NCI-H748 treated with DMSO at 0.1 percent for 48 hours (cell line): ENCODE measurements around the gene LPIN3.

ENCODE experiments used
- DNase-seq: peaks from one replicate; lab custom pipeline; 2025; lab: John Stamatoyannopoulos, UW

The LPIN3 gene

DNA sequence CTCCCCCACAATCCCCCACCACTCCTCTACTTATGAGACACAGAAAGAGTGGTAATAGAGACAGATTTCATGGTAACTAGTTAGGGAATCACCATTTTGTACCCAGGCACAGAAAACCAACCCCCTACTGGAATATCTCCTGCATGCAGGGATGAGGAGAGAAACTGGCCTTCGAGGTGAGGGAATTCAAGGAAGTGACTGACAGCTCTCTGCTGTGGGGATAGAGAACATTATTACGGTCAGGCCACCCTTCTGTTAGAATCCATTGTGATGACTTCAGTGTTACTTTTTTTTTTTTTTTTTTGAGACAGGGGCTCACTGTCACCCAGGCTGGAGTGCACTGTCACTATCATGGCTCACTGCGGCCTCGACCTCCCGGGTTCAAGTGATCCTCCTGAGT is 13.4 kb upstream of the LPIN3 start:
- DNase-seq, result no peak

GRCh38 chr20:41329435-41330342 is 10.9 kb upstream of the LPIN3 start:
- no peak for DNase-seq

DNA sequence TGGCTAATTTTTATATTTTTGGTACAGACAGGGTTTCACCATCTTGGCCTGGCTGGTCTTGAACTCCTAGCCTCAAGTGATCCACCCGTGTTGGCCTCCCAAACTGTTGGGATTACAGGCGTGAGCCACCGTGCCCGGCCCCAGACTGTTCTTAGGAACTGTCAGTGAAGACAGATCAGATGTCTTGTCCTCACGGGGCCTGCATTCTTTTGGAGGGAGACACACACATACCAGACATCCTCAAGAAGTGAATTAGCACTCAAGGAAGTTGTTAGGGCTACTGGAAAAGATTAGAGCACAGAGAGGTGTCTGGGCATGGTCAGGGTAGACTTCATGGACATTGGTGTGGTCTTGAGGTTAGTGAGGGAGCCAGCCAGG is 10.3 kb upstream of the LPIN3 start:
- DNase-seq, result no peak

DNA sequence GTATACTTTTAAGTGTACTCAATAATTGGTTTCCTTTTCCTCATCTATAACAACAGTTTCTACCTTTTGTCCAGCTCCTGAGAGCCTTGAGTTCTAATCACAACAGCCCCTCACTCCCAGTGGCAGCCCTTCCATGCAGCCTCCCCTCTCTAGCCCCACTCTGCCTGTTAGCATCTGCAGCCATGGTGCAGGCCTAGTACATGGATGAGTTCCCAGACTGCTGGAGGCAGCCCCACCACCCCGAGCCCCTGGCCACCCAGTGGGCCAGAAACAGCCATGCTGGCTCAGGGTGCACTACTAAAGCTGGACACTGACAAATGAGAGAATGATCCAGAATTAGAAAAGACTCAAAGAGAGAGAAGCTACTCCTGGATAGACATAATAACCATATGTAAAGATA is 9.7 kb upstream of the LPIN3 start:
- no peak for DNase-seq

- no peak for DNase-seq
Measured at GRCh38 chr20:41331731-41332130, 8.9 kb upstream of the LPIN3 start.

GRCh38 chr20:41334036-41334435 is 6.6 kb upstream of the LPIN3 start:
- no peak for DNase-seq

DNA sequence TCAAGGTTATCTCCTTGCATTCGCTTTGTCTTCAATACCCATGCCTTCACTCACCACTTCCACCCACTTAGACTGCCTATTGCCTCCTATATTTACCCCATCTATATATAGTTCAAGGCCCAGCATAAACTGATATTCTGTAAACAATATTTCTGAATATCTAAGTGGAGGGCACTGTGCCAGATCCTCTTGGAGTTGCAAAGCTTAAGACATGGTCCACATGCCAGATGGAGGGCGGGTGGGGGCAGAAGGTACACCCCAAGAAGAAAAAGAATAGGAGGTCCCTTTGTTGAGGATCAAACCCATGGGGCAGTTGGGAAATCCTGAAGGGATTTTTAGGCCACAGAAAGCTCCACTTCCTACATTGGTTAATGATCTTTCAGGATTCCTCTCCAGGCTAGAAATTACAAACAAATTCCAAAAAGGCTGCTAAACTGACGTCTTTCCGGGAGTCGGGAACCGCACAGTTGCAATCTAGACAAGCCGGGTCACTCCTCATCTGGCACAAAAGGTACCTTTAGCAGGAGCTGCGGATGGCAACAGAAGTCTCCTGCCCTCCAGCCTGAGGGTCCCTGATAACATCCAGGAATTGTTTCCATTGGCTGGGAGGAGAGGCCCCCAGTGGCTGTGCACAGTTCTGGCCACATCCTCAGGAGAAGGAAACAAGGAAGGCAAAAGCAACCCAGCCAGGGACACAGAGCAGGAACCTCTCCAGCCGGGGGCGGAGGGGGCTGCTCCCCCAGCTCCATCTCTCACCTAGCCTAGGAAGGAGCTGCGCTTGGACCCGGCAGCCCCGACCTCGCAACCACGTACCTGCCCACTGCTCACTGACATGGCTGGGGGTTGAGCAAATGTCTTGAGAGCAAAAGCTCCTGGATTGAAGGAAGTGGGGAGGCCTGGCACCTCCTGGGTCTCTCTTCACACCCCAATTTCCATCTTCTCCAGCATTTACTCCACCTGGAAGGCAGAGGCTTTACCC is 5.9 kb upstream of the LPIN3 start:
- no peak for DNase-seq

DNA sequence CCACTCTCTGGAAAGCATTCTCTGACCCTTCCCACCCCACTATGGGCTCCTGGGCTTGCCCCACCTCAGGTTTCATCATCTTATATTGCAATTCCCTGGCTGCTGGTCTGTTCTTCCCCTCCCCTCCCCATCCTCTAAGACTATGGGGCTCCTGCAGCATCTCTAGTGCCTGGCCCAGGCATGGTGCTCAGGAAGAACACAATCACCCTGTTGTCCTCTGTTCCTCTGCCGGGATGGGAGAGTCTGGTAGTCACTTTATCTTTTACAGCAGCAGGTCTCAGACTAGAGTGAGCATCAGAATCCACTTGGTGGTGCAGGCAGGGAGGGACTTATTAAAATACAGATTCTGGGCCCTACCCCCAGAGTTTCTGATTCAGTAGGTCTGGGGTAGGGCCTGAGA is 5.0 kb upstream of the LPIN3 start:
- DNase-seq, result no peak

GRCh38 chr20:41336711-41337492 is 3.7 kb upstream of the LPIN3 start:
- no peak for DNase-seq

GRCh38 chr20:41339957-41340326 is 679 bp upstream of the LPIN3 start:
- peak; percentile 58 for DNase-seq

DNA sequence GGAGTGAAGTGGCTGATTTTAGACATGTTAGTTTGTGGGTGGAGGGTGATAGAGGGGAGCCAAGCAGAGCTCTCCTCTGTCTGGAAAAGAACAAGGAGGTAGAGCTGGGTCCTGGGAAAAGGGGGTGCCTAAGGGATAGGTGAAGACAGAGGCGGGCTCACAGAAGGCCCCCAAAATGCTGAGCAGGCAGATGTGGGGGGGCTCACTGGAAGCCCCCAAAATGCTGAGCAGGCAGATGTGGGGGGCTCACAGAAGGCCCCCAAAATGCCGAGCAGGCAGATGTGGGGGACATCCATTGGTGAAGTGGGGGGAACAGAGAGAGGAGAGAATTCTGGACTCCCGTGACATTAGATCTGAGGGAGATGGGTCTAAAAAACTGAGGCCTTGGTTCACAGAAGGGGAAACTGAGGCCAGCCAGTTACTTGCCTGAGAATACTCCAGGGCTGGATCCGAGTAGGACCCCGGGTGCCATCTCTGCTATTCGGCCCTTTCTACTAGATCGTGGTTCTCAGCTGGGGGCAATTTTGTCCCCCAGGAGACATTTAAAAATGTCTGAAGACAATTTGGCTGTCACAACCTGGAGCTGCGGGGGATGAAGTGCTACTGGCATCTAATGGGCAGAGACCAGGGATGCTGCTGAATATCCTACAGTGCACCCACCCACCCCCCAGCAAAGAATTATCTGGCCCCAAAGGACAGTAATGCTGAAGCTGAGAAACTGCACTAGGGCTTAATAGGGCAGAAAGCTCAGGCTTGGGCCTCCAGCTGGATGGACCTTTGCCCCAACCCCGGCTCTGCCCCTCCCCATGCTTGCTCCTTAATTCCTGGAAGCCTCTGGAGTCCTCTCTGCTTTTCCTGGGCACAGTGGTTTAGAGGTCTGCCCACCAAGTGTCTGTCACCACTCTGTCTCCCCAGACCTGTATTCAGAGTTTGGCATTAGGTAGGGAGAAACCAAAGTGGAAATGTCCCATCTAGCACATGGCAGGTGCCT is 2.1 kb downstream of the LPIN3 start:
- no peak for DNase-seq

GRCh38 chr20:41344477-41344876 is 3.9 kb downstream of the LPIN3 start:
- DNase-seq, result no peak

GRCh38 chr20:41344938-41345728 is 4.5 kb downstream of the LPIN3 start:
- no peak for DNase-seq

GRCh38 chr20:41345729-41346067 is 5.1 kb downstream of the LPIN3 start:
- no peak for DNase-seq

DNA sequence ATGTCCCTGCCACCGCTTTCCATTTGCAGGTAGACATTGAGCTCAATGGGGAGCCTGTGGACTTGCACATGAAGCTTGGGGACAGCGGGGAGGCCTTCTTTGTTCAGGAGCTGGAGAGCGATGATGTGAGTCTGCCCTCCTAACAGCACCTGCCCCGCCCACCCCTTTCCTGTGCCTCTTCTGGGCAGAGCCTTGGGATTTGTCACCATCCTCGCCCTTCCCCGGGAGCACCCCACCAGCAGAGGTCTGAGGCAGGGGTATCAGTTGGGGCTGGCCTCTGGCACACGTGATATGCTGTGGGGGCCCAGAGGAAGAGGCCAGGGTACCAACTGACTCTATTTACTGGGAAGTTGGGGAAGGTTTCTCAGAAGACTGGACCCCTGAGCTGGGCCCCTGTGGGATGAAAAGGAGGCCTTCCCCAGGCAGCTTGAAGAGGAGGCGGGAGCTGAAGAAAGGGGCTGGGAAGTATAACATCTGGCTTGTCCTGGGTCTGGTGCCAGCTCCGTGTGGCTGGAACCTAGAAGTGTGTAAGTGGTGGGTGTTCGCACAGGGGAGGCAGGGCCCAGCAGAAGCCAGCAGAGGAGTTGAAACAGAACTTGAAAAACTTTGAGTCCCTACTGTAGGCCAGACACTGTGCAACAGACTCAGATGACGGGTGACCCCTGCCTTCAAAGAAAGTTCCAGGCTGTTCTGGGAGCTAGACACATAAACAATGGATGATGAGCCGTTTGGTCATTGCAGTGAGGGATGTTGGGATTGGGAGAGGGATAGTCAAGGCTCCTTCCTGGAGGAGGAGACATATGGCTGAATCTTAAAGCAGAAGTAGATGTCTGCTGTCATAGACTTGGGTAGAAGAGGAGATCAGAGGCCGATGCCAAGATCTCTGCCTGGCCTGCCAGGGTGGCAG is 7.2 kb downstream of the LPIN3 start:
- no peak for DNase-seq

DNA sequence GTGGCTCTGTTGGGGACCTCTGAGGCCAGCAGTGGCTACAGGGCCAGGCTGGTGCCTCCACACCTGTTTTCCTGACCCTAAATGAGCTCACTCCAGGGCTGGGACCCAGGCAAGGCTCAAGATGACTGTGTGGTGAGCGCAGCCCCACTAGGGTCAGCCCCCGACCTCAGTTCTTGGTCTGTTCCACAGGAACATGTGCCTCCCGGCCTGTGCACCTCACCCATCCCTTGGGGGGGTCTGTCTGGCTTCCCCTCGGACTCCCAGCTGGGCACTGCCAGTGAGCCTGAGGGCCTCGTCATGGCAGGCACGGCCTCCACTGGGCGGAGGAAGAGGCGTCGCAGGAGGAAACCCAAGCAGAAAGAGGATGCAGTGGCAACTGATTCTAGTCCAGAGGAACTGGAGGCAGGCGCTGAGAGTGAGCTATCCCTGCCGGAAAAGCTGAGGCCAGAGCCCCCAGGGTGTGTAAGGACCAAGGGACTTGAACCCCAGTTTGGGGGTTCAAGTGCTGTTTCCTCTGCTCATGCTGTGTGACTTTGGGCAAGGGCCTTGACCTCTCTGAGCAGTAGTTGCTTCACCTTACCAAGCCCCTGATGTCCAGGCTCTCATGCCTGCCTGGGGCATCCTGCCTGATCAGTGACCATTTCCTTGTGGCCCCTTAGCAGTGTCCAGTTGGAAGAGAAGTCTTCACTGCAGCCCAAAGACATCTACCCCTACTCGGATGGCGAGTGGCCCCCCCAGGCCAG is 8.0 kb downstream of the LPIN3 start:
- no peak for DNase-seq

GRCh38 chr20:41349266-41349665 is 8.6 kb downstream of the LPIN3 start:
- no peak for DNase-seq

GRCh38 chr20:41349943-41350342 is 9.3 kb downstream of the LPIN3 start:
- no peak for DNase-seq
